Measurements from ENCODE around the gene B4GALNT1. TPM values are rescaled to one million over a fixed set of nuclear protein-coding genes. Genes with fewer than 3 reads are reported as not detected.
"Not testable (repeated sequence)": the region's sequence is repeated elsewhere in the genome, so short reads cannot be mapped to it uniquely, and the experiment has no call there.

B4GALNT1 gene
- total RNA-seq, 1 donor from 2014 or later: 5.9 TPM

DNA sequence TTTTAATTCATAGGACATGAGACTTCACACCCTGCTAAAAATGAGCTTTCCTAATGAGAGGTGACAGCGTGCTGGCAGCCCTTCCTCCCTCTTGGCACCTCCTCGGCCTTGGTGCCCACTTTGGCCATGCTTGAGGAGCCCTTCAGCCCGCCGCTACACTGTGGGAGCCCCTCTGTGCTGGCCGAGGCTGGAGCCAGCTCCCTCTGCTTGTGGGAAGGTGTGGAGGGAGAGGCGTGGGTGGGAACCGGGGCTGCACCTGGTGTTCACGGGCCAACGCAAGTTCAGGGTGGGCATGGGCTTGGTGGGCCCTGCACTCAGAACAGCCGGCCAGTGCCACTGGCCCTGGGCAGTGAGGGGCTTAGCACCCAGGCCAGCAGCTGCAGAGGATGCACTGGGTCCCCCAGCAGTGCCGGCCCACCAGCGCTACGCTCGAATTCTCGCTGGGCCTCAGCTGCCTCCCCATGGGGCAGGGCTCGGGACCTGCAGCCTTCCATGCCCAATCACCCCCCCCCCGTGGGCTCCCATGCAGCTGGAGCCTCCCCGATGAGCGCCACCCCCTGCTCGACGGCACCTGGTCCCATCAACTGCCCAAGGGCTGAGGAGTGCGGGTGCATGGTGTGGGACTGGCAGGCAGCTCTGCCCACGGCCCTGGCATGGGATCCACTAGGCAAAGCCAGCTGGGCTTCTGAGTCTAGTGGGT, 22.7 kb upstream of the B4GALNT1 start:
- no peaks in the 10 kb centered on the region for H3K4me1 Mint-ChIP-seq (ENCODE audit: unreplicated experiment)
- peaks cover 16% of the 10 kb centered on the region for H3K27me3 Mint-ChIP-seq
- no peaks in the 10 kb centered on the region for H3K36me3 Mint-ChIP-seq
- no peak overlapping the region for H3K27ac Mint-ChIP-seq
- no peak overlapping the region for H3K4me3 Mint-ChIP-seq
- peaks cover 5% of the 10 kb centered on the region for H3K9me3 Mint-ChIP-seq
- TF ChIP-seq, protein P1, sequence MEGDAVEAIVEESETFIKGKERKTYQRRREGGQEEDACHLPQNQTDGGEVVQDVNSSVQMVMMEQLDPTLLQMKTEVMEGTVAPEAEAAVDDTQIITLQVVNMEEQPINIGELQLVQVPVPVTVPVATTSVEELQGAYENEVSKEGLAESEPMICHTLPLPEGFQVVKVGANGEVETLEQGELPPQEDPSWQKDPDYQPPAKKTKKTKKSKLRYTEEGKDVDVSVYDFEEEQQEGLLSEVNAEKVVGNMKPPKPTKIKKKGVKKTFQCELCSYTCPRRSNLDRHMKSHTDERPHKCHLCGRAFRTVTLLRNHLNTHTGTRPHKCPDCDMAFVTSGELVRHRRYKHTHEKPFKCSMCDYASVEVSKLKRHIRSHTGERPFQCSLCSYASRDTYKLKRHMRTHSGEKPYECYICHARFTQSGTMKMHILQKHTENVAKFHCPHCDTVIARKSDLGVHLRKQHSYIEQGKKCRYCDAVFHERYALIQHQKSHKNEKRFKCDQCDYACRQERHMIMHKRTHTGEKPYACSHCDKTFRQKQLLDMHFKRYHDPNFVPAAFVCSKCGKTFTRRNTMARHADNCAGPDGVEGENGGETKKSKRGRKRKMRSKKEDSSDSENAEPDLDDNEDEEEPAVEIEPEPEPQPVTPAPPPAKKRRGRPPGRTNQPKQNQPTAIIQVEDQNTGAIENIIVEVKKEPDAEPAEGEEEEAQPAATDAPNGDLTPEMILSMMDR (conservative IDR thresholded peaks at IDR 0.05): no peak
- DNase-seq (ENCODE audit: extremely low spot score, unreplicated experiment): no peak

DNA sequence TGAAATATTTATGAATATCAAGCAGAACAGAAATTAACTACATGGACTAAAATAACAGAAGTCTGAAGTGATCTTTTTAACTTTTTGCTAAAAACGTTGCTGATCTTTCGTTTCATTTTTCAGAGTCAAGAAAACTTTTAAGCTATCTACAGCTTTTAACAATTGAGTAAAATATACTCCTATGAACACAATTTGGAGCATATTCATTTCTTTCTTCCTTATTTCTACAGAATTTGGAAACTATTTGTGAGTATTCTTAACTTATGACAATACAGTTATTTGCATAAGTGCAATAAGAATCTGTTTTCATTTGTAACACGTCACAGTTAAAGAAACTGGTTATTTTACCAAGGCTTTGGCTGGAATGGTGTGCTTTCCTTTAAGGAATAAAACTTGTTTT, 21.0 kb upstream of the B4GALNT1 start:
- H3K36me3 Mint-ChIP-seq: no peaks in the 10 kb centered on the region
- no peak overlapping the region for H3K27ac Mint-ChIP-seq
- no peak overlapping the region for H3K4me3 Mint-ChIP-seq
- H3K27me3 Mint-ChIP-seq: peaks cover 15% of the 10 kb centered on the region
- TF ChIP-seq, protein P1 (conservative IDR thresholded peaks at IDR 0.05): no peak
- no peaks in the 10 kb centered on the region for H3K4me1 Mint-ChIP-seq (ENCODE audit: unreplicated experiment)
- peaks cover 5% of the 10 kb centered on the region for H3K9me3 Mint-ChIP-seq
- no peak for DNase-seq (ENCODE audit: extremely low spot score, unreplicated experiment)

DNA sequence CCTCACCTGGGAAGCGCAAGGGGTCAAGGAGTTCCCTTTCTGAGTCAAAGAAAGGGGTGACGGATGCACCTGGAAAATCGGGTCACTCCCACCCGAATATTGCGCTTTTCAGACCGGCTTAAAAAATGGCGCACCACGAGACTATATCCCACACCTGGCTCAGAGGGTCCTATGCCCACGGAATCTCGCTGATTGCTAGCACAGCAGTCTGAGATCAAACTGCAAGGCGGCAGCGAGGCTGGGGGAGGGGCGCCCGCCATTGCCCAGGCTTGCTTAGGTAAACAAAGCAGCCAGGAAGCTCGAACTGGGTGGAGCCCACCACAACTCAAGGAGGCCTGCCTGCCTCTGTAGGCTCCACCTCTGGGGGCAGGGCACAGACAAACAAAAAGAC, 13.7 kb upstream of the B4GALNT1 start:
- not testable (repeated sequence) for H3K27ac Mint-ChIP-seq; DNase-seq (ENCODE audit: extremely low spot score, unreplicated experiment); H3K4me3 Mint-ChIP-seq; H3K27me3 Mint-ChIP-seq; H3K9me3 Mint-ChIP-seq; H3K36me3 Mint-ChIP-seq; H3K4me1 Mint-ChIP-seq (ENCODE audit: unreplicated experiment)

DNA sequence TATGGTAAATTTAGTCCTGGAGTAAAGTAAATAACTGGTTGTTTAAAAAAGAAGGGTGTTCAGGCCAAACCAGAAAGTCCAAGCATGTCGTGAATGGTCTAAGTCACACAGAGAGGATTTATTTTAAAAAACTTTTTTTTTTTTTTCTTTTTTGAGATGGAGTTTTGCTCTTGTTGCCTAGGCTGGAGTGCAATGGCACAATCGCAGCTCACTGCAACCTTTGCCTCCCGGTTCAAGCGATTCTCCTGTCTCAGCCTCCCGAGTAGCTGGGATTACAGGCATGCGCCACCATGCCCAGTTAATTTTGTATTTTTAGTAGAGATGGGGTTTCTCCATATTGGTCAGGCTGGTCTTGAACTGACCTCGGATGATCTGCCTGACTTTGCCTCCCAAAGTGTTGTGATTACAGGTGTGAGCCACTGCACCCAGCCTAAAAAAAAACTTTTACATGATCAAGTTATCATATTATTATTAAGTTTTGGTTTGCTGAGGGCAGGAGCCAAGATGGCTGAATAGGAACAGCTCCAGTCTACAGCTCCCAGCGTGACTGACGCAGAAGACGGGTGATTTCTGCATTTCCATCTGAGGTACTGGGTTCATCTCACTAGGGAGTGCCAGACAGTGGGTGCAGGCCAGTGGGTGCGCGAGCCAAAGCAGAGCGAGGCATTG, 13.1 kb upstream of the B4GALNT1 start:
- DNase-seq (ENCODE audit: extremely low spot score, unreplicated experiment); H3K4me3 Mint-ChIP-seq; H3K4me1 Mint-ChIP-seq (ENCODE audit: unreplicated experiment); H3K36me3 Mint-ChIP-seq; H3K27ac Mint-ChIP-seq; H3K9me3 Mint-ChIP-seq: not testable (repeated sequence)
- H3K27me3 Mint-ChIP-seq: peaks cover 12% of the 10 kb centered on the region

DNA sequence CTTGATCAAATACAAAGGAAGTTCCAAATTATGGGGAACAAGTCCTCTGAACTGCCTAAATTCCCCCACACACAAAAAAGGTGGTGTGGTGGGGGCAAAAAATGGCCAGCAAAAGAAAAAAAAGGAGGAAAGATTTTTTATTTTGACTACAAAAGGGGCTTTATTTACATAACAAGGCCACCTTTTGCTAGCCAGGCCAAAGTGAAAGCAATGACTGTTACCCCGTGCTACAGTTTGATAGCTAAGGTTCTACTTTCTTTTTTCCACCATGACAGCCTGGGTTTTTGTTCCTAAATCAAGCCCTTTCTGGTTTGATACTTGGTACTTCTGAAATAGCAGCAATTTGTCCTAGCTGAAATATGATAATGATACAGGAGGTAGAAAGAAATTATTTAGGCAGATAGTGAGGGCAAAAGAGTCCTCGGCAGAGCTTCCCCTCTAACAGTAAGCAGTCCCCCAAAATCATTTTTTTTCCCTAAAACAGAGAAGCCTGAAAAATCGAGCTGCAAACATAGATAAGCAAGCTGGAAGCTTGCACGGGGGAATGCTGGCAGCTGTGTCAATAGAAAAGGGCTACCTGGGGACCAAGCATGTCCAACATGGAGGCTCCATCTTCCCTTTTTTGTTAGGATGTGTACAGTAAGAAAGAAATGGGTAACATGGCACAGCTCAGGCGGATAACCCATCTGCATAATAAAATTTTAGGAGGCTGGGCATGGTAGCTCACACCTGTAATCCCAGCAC, 8.9 kb upstream of the B4GALNT1 start:
- H3K27me3 Mint-ChIP-seq: peaks cover 48% of the 10 kb centered on the region
- H3K36me3 Mint-ChIP-seq: no peaks in the 10 kb centered on the region
- DNase-seq (ENCODE audit: extremely low spot score, unreplicated experiment): no peak
- no peak overlapping the region for H3K27ac Mint-ChIP-seq
- H3K4me3 Mint-ChIP-seq: no peak overlapping the region
- TF ChIP-seq, protein P1 (conservative IDR thresholded peaks at IDR 0.05): no peak
- H3K4me1 Mint-ChIP-seq (ENCODE audit: unreplicated experiment): no peaks in the 10 kb centered on the region
- H3K9me3 Mint-ChIP-seq: no peaks in the 10 kb centered on the region

DNA sequence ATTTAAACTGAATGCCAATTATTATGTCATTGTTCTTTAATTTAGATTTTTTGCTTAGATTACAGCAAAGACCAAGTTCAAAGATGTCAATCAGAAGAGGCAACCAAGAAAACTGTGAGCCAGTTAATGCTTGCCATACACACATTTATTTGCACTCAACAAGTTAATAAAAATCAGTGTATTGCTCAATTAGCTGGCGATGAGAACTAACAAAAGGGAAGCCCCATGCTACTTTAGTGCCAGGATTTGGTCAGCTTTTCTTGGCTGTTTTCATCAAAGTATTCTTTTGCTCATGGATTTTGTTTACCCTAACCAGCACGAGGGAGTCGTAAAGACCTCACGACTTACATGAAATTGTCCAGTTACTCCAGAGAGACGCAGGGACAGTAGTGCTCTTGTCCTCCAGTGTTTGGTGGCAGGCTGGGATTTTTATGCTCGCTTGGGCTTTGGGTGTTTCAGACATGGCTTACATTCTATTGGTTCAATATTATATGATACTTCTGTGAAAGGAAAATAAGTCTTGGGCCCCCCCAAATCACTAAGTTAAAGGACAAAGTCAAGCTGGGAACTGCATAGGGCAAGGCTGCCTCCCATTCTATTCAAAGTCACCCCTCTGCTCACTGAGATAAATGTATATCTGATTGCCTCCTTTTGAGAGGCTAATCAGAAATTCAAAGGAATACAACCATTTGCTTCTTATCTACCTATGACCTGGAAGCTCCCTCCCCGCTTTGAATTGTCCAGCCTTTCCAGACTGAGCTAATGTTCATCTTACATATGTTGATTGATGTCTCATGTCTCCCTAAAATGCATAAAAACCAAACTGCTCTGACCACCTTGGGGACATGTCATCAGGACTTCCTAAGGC, 7.4 kb upstream of the B4GALNT1 start:
- Mint-ChIP-seq H3K9me3 (no peaks in the 10 kb centered on the region), H3K27ac (no peak overlapping the region), H3K36me3 (no peaks in the 10 kb centered on the region), H3K4me1 (ENCODE audit: unreplicated experiment) (no peaks in the 10 kb centered on the region), H3K27me3 (peaks cover 51% of the 10 kb centered on the region), H3K4me3 (no peak overlapping the region)
- no peak for DNase-seq (ENCODE audit: extremely low spot score, unreplicated experiment)
- TF ChIP-seq, protein P1 (conservative IDR thresholded peaks at IDR 0.05): no peak
